Measurements from ENCODE around the gene CBR3. TPM values are rescaled to one million over a fixed set of nuclear protein-coding genes. Genes with fewer than 3 reads are reported as not detected.
A peak's percentile ranks its signal among the peaks of the same experiment; 100 is the strongest.

CBR3 gene
- total and polyA plus RNA-seq, 2 of the 4 experiments (the other 2 are of a cell fraction) = 13.4 to 15.4 TPM

DNA sequence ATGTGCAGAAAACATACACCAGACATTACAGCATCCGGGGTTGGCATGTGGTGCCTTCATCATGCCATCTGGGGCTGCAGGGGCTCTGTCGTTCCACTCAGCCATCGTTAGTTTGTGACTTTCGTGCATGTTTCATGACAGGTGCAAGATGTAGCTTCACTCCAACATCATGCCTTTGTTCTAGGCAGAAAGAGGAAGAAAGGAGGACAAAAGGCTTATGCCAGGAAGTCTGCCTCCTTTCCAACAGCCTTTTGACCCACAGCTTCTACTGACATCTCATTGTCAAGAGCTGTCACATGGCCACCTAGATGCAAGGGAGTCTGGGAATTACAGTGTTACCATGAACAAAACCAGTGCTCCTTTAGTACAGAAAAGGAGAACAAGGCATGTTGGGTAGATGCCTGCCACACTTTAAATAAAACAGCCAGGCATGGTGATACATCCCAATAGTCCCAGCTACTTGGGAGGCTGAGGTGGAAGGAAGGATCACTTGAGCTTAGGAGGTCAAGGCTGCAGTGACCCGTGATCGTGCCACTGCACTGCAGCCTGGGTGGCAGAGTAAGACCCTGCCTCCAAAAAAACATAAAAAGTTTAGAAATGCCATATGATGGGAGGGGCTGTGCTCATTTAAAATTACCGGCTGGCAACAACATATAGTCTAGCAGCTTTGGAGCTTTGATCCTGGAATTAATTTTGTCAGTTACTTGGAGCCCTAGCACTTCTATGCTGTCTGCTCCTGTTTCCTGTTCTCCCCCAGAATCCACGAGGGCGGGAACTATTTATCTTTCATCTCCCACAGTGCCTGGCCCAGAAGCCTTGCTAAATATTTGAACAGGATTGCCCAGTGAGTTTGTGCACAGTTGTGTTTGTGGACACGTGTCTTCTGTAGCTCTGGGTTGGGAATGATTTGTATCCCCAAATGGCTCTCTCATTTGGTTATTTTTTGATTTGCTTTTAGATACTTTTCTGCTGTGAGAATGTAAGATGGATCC, 29.2 kb downstream of the CBR3 start:
- Histone ChIP-seq H3K4me2 (ENCODE audit: low read depth, low read length) (no peak overlapping the region), H2AFZ (replicated peaks; ENCODE audit: low read length, poor library complexity) (no peak overlapping the region), H3K9me3 (ENCODE audit: control insufficient read depth, insufficient read depth, low read length) (no peaks in the 10 kb centered on the region), H4K20me1 (ENCODE audit: insufficient read depth, low read length) (no peaks in the 10 kb centered on the region; the same call in 1 of the 2 replicates), H2BK20ac (ENCODE audit: low read depth, low read length) (no peak overlapping the region), H3K56ac (ENCODE audit: extremely low read depth, insufficient read depth, low read length) (no peak overlapping the region), H3K4me1 (ENCODE audit: control insufficient read depth, insufficient read depth, low read length) (peaks cover 5% of the 10 kb centered on the region), H3K9me1 (ENCODE audit: insufficient read depth, low read length) (peaks cover 11% of the 10 kb centered on the region), H3K4me3 (ENCODE audit: insufficient read depth, low read depth, low read length) (no peak overlapping the region), H2AK5ac (ENCODE audit: low read depth, low read length) (no peak overlapping the region; the same call in 1 of the 2 replicates), H4K8ac (ENCODE audit: low read depth in 2 of 2, low read length in 2 of 2) (no peak overlapping the region), H3K23ac (ENCODE audit: low read depth, low read length) (no peak overlapping the region), H4K5ac (ENCODE audit: low read depth, low read length) (no peak overlapping the region), H3K9ac (ENCODE audit: low read depth, low read length) (no peak overlapping the region), H3K14ac (replicated peaks; ENCODE audit: low read depth, low read length) (no peak overlapping the region), H4K91ac (ENCODE audit: insufficient read depth, low read depth, low read length) (no peak overlapping the region), H3K27ac (ENCODE audit: insufficient read depth, low read length) (no peak overlapping the region), H2BK5ac (ENCODE audit: low read depth, low read length, poor library complexity, severe bottlenecking) (no peak overlapping the region), H2BK15ac (ENCODE audit: low read depth, low read length) (no peak overlapping the region), H2AK9ac (replicated peaks; ENCODE audit: low read depth, low read length, poor library complexity) (no peak overlapping the region), H3K4ac (ENCODE audit: low read depth, low read length) (no peak overlapping the region), H3K36me3 (ENCODE audit: control insufficient read depth, insufficient read depth, low read length) (peaks cover 4% of the 10 kb centered on the region), H3K79me1 (ENCODE audit: low read depth in 1 of 2, low read length in 2 of 2) (peaks cover 38 to 57% of the 10 kb centered on the region in 2 experiments), H3K18ac (ENCODE audit: low read depth, low read length) (no peak overlapping the region), H3K27me3 (ENCODE audit: control insufficient read depth, insufficient read depth, low read length) (no peaks in the 10 kb centered on the region), H2BK120ac (ENCODE audit: low read depth, low read length) (no peak overlapping the region)
- peak; percentile 35 for ATAC-seq (ENCODE audit: low read depth)
- no peak for DNase-seq
- ChIA-PET CTCF (no interaction called here), POLR2A (ENCODE audit: unreplicated experiment) (no interaction called here)
- dilution Hi-C loops (cut with HindIII; ENCODE audit: low sequenced_read_pairs, unreplicated experiment) (no loop called here), in situ Hi-C loops (cut with MboI; ENCODE audit: low sequenced_read_pairs) (no loop called here), intact Hi-C loops (cut with micrococcal nuclease) (no loop called here)
- TF ChIP-seq CEBPB (IDR thresholded peaks at IDR 0.05; ENCODE audit: low read depth, low read length) = no peak
- TF ChIP-seq RFX5 (IDR thresholded peaks at IDR 0.05; ENCODE audit: low read depth, low read length) = no peak
- TF ChIP-seq BHLHE40 (IDR thresholded peaks at IDR 0.05; ENCODE audit: low read depth, low read length) = no peak
- TF ChIP-seq MXI1 (IDR thresholded peaks at IDR 0.05; ENCODE audit: borderline replicate concordance, low read depth, low read length) = no peak
- TF ChIP-seq CHD1 (IDR thresholded peaks at IDR 0.05; ENCODE audit: low read depth, low read length) = no peak
- TF ChIP-seq RAD21 (IDR thresholded peaks at IDR 0.05; ENCODE audit: low read length) = no peak
- TF ChIP-seq, protein P1, sequence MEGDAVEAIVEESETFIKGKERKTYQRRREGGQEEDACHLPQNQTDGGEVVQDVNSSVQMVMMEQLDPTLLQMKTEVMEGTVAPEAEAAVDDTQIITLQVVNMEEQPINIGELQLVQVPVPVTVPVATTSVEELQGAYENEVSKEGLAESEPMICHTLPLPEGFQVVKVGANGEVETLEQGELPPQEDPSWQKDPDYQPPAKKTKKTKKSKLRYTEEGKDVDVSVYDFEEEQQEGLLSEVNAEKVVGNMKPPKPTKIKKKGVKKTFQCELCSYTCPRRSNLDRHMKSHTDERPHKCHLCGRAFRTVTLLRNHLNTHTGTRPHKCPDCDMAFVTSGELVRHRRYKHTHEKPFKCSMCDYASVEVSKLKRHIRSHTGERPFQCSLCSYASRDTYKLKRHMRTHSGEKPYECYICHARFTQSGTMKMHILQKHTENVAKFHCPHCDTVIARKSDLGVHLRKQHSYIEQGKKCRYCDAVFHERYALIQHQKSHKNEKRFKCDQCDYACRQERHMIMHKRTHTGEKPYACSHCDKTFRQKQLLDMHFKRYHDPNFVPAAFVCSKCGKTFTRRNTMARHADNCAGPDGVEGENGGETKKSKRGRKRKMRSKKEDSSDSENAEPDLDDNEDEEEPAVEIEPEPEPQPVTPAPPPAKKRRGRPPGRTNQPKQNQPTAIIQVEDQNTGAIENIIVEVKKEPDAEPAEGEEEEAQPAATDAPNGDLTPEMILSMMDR (conservative IDR thresholded peaks at IDR 0.05; ENCODE audit: low read depth, low read length) = no peak
- no peak for TF ChIP-seq POLR2A (IDR thresholded peaks at IDR 0.05; ENCODE audit: low read depth, low read length)
- no peak for TF ChIP-seq FOS (IDR thresholded peaks at IDR 0.05; ENCODE audit: low read depth, low read length)
- TF ChIP-seq MAZ (IDR thresholded peaks at IDR 0.05; ENCODE audit: borderline replicate concordance, low read depth, low read length) = no peak
- TF ChIP-seq, protein P2, sequence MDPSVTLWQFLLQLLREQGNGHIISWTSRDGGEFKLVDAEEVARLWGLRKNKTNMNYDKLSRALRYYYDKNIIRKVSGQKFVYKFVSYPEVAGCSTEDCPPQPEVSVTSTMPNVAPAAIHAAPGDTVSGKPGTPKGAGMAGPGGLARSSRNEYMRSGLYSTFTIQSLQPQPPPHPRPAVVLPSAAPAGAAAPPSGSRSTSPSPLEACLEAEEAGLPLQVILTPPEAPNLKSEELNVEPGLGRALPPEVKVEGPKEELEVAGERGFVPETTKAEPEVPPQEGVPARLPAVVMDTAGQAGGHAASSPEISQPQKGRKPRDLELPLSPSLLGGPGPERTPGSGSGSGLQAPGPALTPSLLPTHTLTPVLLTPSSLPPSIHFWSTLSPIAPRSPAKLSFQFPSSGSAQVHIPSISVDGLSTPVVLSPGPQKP (IDR thresholded peaks at IDR 0.05; ENCODE audit: borderline replicate concordance, low read depth, low read length) = no peak
- TF ChIP-seq SMC3 (IDR thresholded peaks at IDR 0.05; ENCODE audit: low read depth, low read length) = no peak
- no TSS peak for BruUV-seq (replicated peaks)
- WGBS, 2 experiments (ENCODE audit: extremely low coverage in 2 of 2, insufficient read length in 1 of 2) = no CpG with 5 or more reads among the region's 10 CpGs
